Trophoblast cell (in vitro differentiated cells and primary cell): ENCODE data around the gene TTLL11.

Experiments used
- DNase-seq, 2 donors: peaks; one replicate each; pipeline ENCODE4 v3.0.0-alpha.2; 2016
- H2AFZ ChIP-seq: 2 replicates; pipeline ENCODE4 v1.6.1; 2013; ENCODE audit warnings: low read length, moderate library complexity, mild to moderate bottlenecking; ENCODE audit not compliant: insufficient read depth, poor library complexity
- H2AK5ac ChIP-seq: 2 replicates; pipeline ENCODE4 v1.6.1; 2013; ENCODE audit warnings: mild to moderate bottlenecking, low read length
- H2BK120ac ChIP-seq: 2 replicates; pipeline ENCODE4 v1.6.1; 2013; ENCODE audit warnings: low read length, mild to moderate bottlenecking, moderate library complexity; ENCODE audit not compliant: insufficient read depth, poor library complexity
- H2BK12ac ChIP-seq: 2 replicates; pipeline ENCODE4 v1.6.1; 2013; ENCODE audit warnings: mild to moderate bottlenecking, low read length, moderate library complexity
- H2BK5ac ChIP-seq: 2 replicates; pipeline ENCODE4 v1.6.1; 2013; ENCODE audit warnings: low read length, low read depth, moderate library complexity, mild to moderate bottlenecking; ENCODE audit not compliant: poor library complexity
- H3K14ac ChIP-seq: 2 replicates; pipeline ENCODE4 v1.6.1; 2013; ENCODE audit warnings: mild to moderate bottlenecking, low read length
- H3K18ac ChIP-seq: 2 replicates; pipeline ENCODE4 v1.6.1; 2013; ENCODE audit warnings: mild to moderate bottlenecking, low read length
- H3K23ac ChIP-seq: 2 replicates; pipeline ENCODE4 v1.6.1; 2013; ENCODE audit warnings: low read length
- H3K27ac ChIP-seq: 2 replicates; pipeline ENCODE4 v1.5.1; 2013; ENCODE audit warnings: low read depth, mild to moderate bottlenecking, inconsistent platforms, low read length, moderate library complexity
- H3K27me3 ChIP-seq: 2 replicates; pipeline ENCODE4 v1.6.1; 2013; ENCODE audit warnings: inconsistent platforms, mild to moderate bottlenecking, low read length, moderate library complexity; ENCODE audit not compliant: insufficient read depth
- H3K36me3 ChIP-seq, 2 experiments: 1 replicate in 1 of 2; 2 replicates in 1 of 2; pipeline ENCODE4 v1.6.1; 2013; ENCODE audit warnings: low read length in 2 of 2, mild to moderate bottlenecking in 2 of 2, moderate library complexity in 1 of 2; ENCODE audit not compliant: insufficient read depth in 2 of 2, control insufficient read depth in 1 of 2
- H3K4ac ChIP-seq: 2 replicates; pipeline ENCODE4 v1.6.1; 2013; ENCODE audit warnings: low read depth, mild to moderate bottlenecking, low read length, moderate library complexity
- H3K4me1 ChIP-seq, 2 experiments: 1 replicate in 1 of 2; 2 replicates in 1 of 2; pipeline ENCODE4 v1.6.1; 2013; ENCODE audit warnings: low read length in 2 of 2, mild to moderate bottlenecking in 2 of 2, moderate library complexity in 1 of 2; ENCODE audit not compliant: insufficient read depth in 2 of 2, control insufficient read depth in 1 of 2
- H3K4me2 ChIP-seq: 2 replicates; pipeline ENCODE4 v1.6.1; 2013; ENCODE audit warnings: inconsistent platforms, mild to moderate bottlenecking, low read length, moderate library complexity
- H3K4me3 ChIP-seq: 2 replicates; pipeline ENCODE4 v1.5.1; 2013; ENCODE audit warnings: mild to moderate bottlenecking, low read depth, low read length, inconsistent platforms
- H3K79me1 ChIP-seq: one replicate; pipeline ENCODE4 v1.6.1; 2013; ENCODE audit warnings: low read length
- H3K79me2 ChIP-seq: 2 replicates; pipeline ENCODE4 v1.6.1; 2013; ENCODE audit warnings: low read length, mild to moderate bottlenecking; ENCODE audit not compliant: control insufficient read depth, insufficient read depth, poor library complexity
- H3K9ac ChIP-seq: 2 replicates; pipeline ENCODE4 v1.6.1; 2013; ENCODE audit warnings: mild to moderate bottlenecking, low read length
- H3K9me3 ChIP-seq: 2 replicates; pipeline ENCODE4 v1.6.1; 2013; ENCODE audit warnings: low read depth, mild to moderate bottlenecking, control low read depth, inconsistent platforms, low read length; ENCODE audit not compliant: insufficient read depth
- H4K12ac ChIP-seq: 2 replicates; pipeline ENCODE4 v1.6.1; 2013; ENCODE audit warnings: low read depth, mild to moderate bottlenecking, low read length, moderate library complexity
- H4K8ac ChIP-seq: 2 replicates; pipeline ENCODE4 v1.6.1; 2013; ENCODE audit warnings: low read depth, mild to moderate bottlenecking, low read length, moderate library complexity
- H4K91ac ChIP-seq: one replicate; pipeline ENCODE4 v1.6.1; 2013; ENCODE audit warnings: low read depth, mild to moderate bottlenecking, low read length, moderate library complexity
- WGBS: extraction: QIAGEN DNeasy Blood & Tissue Kit; methylation state at CpG from one replicate; pipeline ENCODE4 v1.1.7; 2013; ENCODE audit warnings: missing lambda C conversion rate; ENCODE audit not compliant: insufficient read length, insufficient coverage; ENCODE audit errors: extremely low coverage; 5-methylcytosine and 5-hydroxymethylcytosine counted together

The TTLL11 gene

GRCh38 chr9:121851641-121852091 is 241.4 kb downstream of the TTLL11 start:
- Histone ChIP-seq H3K4me2 (no peak overlapping the region), H2BK12ac (no peak overlapping the region), H3K4me1 (no peaks in the 10 kb centered on the region), H3K14ac (no peak overlapping the region), H3K79me1 (no peaks in the 10 kb centered on the region), H3K36me3 (no peaks in the 10 kb centered on the region), H2BK120ac (no peak overlapping the region), H3K18ac (no peak overlapping the region), H4K12ac (no peak overlapping the region), H3K9ac (no peak overlapping the region), H2AFZ (no peak overlapping the region), H3K23ac (no peak overlapping the region), H4K91ac (no peak overlapping the region), H3K4ac (no peak overlapping the region), H3K4me3 (no peak overlapping the region), H4K8ac (no peak overlapping the region), H2BK5ac (no peak overlapping the region), H3K27ac (no peak overlapping the region), H3K79me2 (no peaks in the 10 kb centered on the region), H2AK5ac (no peak overlapping the region), H3K27me3 (no peaks in the 10 kb centered on the region), H3K9me3 (no peaks in the 10 kb centered on the region)
- no peak for DNase-seq
- WGBS, result no CpG with 5 or more reads among the region's 9 CpGs

- Histone ChIP-seq H3K14ac (no peak overlapping the region), H2AFZ (no peak overlapping the region), H2AK5ac (no peak overlapping the region), H3K9me3 (no peaks in the 10 kb centered on the region), H4K8ac (no peak overlapping the region), H2BK120ac (no peak overlapping the region), H3K79me1 (no peaks in the 10 kb centered on the region), H3K4ac (no peak overlapping the region), H3K27me3 (no peaks in the 10 kb centered on the region), H4K12ac (no peak overlapping the region), H3K9ac (no peak overlapping the region), H4K91ac (no peak overlapping the region), H2BK12ac (no peak overlapping the region), H3K4me1 (no peaks in the 10 kb centered on the region), H3K36me3 (no peaks in the 10 kb centered on the region), H3K4me2 (no peak overlapping the region), H3K79me2 (no peaks in the 10 kb centered on the region), H3K27ac (no peak overlapping the region), H3K18ac (no peak overlapping the region), H2BK5ac (no peak overlapping the region), H3K4me3 (no peak overlapping the region), H3K23ac (no peak overlapping the region)
- DNase-seq, result no peak
- no CpG with 5 or more reads among the region's 2 CpGs for WGBS
Observed at GRCh38 chr9:121850366-121850765, 242.7 kb downstream of the TTLL11 start.

DNA sequence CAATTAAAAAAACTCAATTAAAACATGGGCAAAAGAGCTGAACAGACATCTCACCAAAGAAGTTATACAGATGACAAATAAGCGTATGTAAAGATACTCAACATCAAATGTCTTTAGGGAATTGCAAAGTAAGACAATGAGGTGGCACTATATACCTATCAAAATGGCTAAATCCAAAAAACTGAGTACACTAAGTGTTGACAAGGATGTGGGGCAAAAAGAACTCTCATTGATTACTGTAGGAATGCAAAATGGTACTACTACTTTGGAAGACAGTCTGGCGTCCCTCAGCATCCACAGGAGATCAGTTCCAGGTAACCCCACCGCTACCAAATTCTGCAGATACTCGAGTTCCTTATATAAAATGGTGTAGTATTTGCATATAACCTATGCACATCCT is 243.6 kb downstream of the TTLL11 start:
- Histone ChIP-seq H4K12ac (no peak overlapping the region), H3K14ac (no peak overlapping the region), H3K27ac (no peak overlapping the region), H3K4me1 (no peaks in the 10 kb centered on the region), H2BK5ac (no peak overlapping the region), H3K4me3 (no peak overlapping the region), H2BK12ac (no peak overlapping the region), H2BK120ac (no peak overlapping the region), H3K9me3 (no peaks in the 10 kb centered on the region), H3K18ac (no peak overlapping the region), H3K23ac (no peak overlapping the region), H4K91ac (no peak overlapping the region), H2AK5ac (no peak overlapping the region), H3K79me1 (no peaks in the 10 kb centered on the region), H2AFZ (no peak overlapping the region), H3K79me2 (no peaks in the 10 kb centered on the region), H3K9ac (no peak overlapping the region), H3K4me2 (no peak overlapping the region), H3K27me3 (no peaks in the 10 kb centered on the region), H4K8ac (no peak overlapping the region), H3K4ac (no peak overlapping the region), H3K36me3 (no peaks in the 10 kb centered on the region)
- DNase-seq, result no peak
- no CpG with 5 or more reads among the region's 4 CpGs for WGBS

DNA sequence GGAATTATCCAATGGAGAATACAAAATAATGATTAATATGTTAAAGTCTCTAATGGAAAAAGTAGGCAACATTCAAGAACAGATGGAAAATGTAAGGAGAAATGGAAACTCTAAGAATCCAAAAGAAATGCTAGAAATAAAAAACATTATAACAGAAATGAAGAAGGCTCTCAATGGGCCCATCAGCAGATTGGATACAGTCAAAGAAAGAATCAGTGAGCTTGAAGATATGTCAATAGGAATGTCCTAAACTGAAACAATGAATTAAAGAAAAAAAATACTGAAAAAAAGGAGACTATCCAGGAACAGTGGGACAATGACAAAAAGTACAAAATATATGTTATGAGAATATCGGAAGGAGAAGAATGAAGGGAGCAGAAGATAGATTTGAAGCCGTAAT is 248.5 kb downstream of the TTLL11 start:
- H3K4me1 ChIP-seq, result no peaks in the 10 kb centered on the region
- no peak overlapping the region for H2BK120ac ChIP-seq

More for the DNA sequence above, 248.5 kb downstream of the TTLL11 start:
- no peak overlapping the region for H2AFZ ChIP-seq
- no peaks in the 10 kb centered on the region for H3K79me1 ChIP-seq
- no peak overlapping the region for H3K4ac ChIP-seq
- no peak overlapping the region for H3K4me3 ChIP-seq
- no peak overlapping the region for H3K18ac ChIP-seq
- no peak overlapping the region for H3K14ac ChIP-seq
- no peak overlapping the region for H4K12ac ChIP-seq
- no peak overlapping the region for H4K91ac ChIP-seq
- no peaks in the 10 kb centered on the region for H3K36me3 ChIP-seq
- H3K27ac ChIP-seq, result no peak overlapping the region
- no peak overlapping the region for H3K4me2 ChIP-seq
- WGBS, result no CpG with 5 or more reads among the region's 2 CpGs
- no peaks in the 10 kb centered on the region for H3K9me3 ChIP-seq
- H2AK5ac ChIP-seq, result no peak overlapping the region
- no peaks in the 10 kb centered on the region for H3K27me3 ChIP-seq
- no peak overlapping the region for H3K9ac ChIP-seq
- no peak overlapping the region for H2BK12ac ChIP-seq
- no peak for DNase-seq
- H3K79me2 ChIP-seq, result no peaks in the 10 kb centered on the region
- H4K8ac ChIP-seq, result no peak overlapping the region
- no peak overlapping the region for H2BK5ac ChIP-seq
- no peak overlapping the region for H3K23ac ChIP-seq
